T-helper 1 cell treated with Interleukin-12 subunit alpha and Interleukin-12 subunit beta and Interleukin-4 antibody, amounts not matched to agents 30 μg/mL and 1 μg/mL, for 36 hours (primary cell): ENCODE measurements around the gene C16orf74.

ENCODE experiments used
- H3K27ac Mint-ChIP-seq: one replicate; pipeline ENCODE4 v1.8.0; 2021; ENCODE audit warnings: mild to moderate bottlenecking, mixed read lengths
- H3K27me3 Mint-ChIP-seq: one replicate; pipeline ENCODE4 v1.8.0; 2021; ENCODE audit warnings: low read depth, mixed read lengths
- H3K36me3 Mint-ChIP-seq: one replicate; pipeline ENCODE4 v1.8.0; 2021; ENCODE audit warnings: low read depth, mixed read lengths
- H3K4me1 Mint-ChIP-seq: one replicate; pipeline ENCODE4 v1.8.0; 2021; ENCODE audit warnings: low read depth, mixed read lengths
- H3K4me3 Mint-ChIP-seq: one replicate; pipeline ENCODE4 v1.8.0; 2021; ENCODE audit warnings: mild to moderate bottlenecking, moderate library complexity, mixed read lengths
- H3K9me3 Mint-ChIP-seq: one replicate; pipeline ENCODE4 v1.8.0; 2021; ENCODE audit warnings: mixed read lengths

Gene C16orf74

DNA sequence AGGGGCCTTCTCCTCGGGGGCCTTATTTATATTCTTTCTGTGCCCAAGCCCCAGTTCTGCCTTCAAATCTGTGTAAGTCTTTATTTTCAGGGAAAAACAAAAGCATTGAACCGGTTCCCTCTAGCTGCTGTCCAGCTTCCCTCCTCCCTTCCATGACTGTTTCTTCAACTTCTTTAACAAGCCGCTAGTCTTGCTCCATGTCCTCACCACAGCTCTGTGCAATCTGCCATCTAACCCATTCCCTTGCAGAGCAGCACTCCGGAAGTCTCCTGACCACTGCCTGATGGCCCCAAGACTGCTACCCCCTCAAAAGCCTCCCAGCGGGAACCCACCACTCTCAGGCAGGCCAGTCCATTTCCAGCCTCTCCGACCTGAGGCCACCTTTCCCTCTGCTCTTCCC lies 31.6 kb upstream of the C16orf74 start:
- H3K36me3 Mint-ChIP-seq, result peaks cover 25% of the 10 kb centered on the region
- H3K4me3 Mint-ChIP-seq, result no peak overlapping the region
- H3K27ac Mint-ChIP-seq, result no peak overlapping the region
- H3K9me3 Mint-ChIP-seq, result no peaks in the 10 kb centered on the region
- H3K27me3 Mint-ChIP-seq, result no peaks in the 10 kb centered on the region
- H3K4me1 Mint-ChIP-seq, result no peaks in the 10 kb centered on the region

DNA sequence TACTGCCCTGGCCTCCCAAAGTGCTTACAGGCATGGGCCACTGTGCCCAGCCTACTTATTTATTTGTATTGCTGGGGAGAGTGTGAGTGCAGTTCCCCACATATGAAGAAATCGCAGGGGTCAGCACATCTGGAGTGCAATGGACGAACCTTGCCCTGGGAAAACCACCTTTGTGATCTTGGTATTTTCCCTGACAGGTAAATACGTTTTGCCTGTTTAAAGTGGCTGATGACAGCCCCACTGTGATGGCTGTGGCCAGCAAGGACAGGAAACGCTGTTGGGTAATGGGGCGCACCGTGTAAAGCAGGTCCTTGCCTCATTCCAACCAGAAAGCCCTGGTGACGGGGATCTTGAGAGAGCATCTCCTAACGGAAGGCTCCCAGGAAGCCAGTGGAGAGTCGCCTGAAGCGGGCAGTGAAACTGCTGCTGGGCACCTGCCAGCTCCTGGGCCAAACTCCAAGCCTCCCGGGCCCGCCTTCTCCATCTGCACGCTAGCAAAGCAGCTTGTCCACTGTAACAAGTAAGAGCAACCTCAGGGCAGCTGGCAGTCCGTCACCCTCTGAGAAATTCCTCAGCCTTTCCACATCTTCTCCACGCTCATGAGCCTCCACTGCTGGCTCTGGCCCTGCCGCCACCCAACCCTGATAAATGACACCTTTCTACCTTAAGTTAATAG lies 30.9 kb upstream of the C16orf74 start:
- Mint-ChIP-seq H3K9me3 (no peaks in the 10 kb centered on the region), H3K36me3 (peaks cover 25% of the 10 kb centered on the region), H3K27ac (no peak overlapping the region), H3K4me3 (no peak overlapping the region), H3K27me3 (no peaks in the 10 kb centered on the region), H3K4me1 (no peaks in the 10 kb centered on the region)

GRCh38 chr16:85781156-85781555 lies 30.3 kb upstream of the C16orf74 start:
- Mint-ChIP-seq H3K9me3 (no peaks in the 10 kb centered on the region), H3K36me3 (peaks cover 25% of the 10 kb centered on the region), H3K27ac (no peak overlapping the region), H3K27me3 (no peaks in the 10 kb centered on the region), H3K4me3 (no peak overlapping the region), H3K4me1 (no peaks in the 10 kb centered on the region)

DNA sequence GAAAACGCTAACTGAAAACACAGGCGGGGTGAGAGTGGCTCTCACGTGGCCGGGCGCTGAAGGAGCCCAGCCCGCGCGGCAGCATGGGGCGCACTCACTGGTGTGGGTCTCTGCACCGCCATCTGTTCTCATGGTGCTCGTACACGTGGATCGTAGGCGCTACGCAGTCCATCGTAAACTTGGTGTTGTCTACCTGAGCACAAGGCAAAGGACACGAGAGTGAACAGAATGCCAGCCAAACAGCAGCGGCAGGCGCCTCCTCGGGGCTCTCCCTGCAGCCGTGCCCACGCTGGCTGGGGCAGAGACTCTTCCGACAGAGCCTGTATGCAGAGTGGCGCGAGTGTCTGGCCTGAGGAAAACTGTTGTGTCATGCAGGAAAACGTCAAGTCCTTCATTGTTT lies 29.4 kb upstream of the C16orf74 start:
- Mint-ChIP-seq H3K9me3 (no peaks in the 10 kb centered on the region), H3K4me1 (no peaks in the 10 kb centered on the region), H3K36me3 (peaks cover 18% of the 10 kb centered on the region), H3K27me3 (no peaks in the 10 kb centered on the region), H3K4me3 (no peak overlapping the region), H3K27ac (no peak overlapping the region)

- no peaks in the 10 kb centered on the region for H3K27me3 Mint-ChIP-seq
- peaks cover 18% of the 10 kb centered on the region for H3K36me3 Mint-ChIP-seq
- H3K4me3 Mint-ChIP-seq, result no peak overlapping the region
- no peak overlapping the region for H3K27ac Mint-ChIP-seq
- no peaks in the 10 kb centered on the region for H3K4me1 Mint-ChIP-seq
- no peaks in the 10 kb centered on the region for H3K9me3 Mint-ChIP-seq
Measured at GRCh38 chr16:85778873-85779272, 28.0 kb upstream of the C16orf74 start.

GRCh38 chr16:85777583-85778310 lies 26.9 kb upstream of the C16orf74 start:
- H3K4me1 Mint-ChIP-seq, result no peaks in the 10 kb centered on the region
- H3K9me3 Mint-ChIP-seq, result no peaks in the 10 kb centered on the region
- H3K27me3 Mint-ChIP-seq, result no peaks in the 10 kb centered on the region
- no peak overlapping the region for H3K27ac Mint-ChIP-seq
- peaks cover 18% of the 10 kb centered on the region for H3K36me3 Mint-ChIP-seq
- H3K4me3 Mint-ChIP-seq, result no peak overlapping the region

- Mint-ChIP-seq H3K27me3 (no peaks in the 10 kb centered on the region), H3K36me3 (peaks cover 11% of the 10 kb centered on the region), H3K4me3 (no peak overlapping the region), H3K4me1 (no peaks in the 10 kb centered on the region), H3K9me3 (no peaks in the 10 kb centered on the region), H3K27ac (no peak overlapping the region)
Measured at GRCh38 chr16:85774811-85775210, 23.9 kb upstream of the C16orf74 start.

GRCh38 chr16:85774136-85774535 lies 23.2 kb upstream of the C16orf74 start:
- H3K27ac Mint-ChIP-seq, result no peak overlapping the region
- H3K4me1 Mint-ChIP-seq, result no peaks in the 10 kb centered on the region
- H3K9me3 Mint-ChIP-seq, result no peaks in the 10 kb centered on the region
- H3K27me3 Mint-ChIP-seq, result no peaks in the 10 kb centered on the region
- H3K4me3 Mint-ChIP-seq, result no peak overlapping the region
- H3K36me3 Mint-ChIP-seq, result peaks cover 7% of the 10 kb centered on the region

GRCh38 chr16:85773044-85773443 lies 22.1 kb upstream of the C16orf74 start:
- no peaks in the 10 kb centered on the region for H3K27me3 Mint-ChIP-seq
- peaks cover 4% of the 10 kb centered on the region for H3K36me3 Mint-ChIP-seq
- H3K4me3 Mint-ChIP-seq, result no peak overlapping the region
- no peaks in the 10 kb centered on the region for H3K9me3 Mint-ChIP-seq
- H3K27ac Mint-ChIP-seq, result no peak overlapping the region
- no peaks in the 10 kb centered on the region for H3K4me1 Mint-ChIP-seq

GRCh38 chr16:85770741-85771140 lies 19.8 kb upstream of the C16orf74 start:
- Mint-ChIP-seq H3K4me3 (no peak overlapping the region), H3K36me3 (peaks cover 2% of the 10 kb centered on the region), H3K9me3 (no peaks in the 10 kb centered on the region), H3K27ac (no peak overlapping the region), H3K27me3 (no peaks in the 10 kb centered on the region), H3K4me1 (no peaks in the 10 kb centered on the region)

GRCh38 chr16:85768199-85768598 lies 17.3 kb upstream of the C16orf74 start:
- H3K27ac Mint-ChIP-seq, result no peak overlapping the region

DNA sequence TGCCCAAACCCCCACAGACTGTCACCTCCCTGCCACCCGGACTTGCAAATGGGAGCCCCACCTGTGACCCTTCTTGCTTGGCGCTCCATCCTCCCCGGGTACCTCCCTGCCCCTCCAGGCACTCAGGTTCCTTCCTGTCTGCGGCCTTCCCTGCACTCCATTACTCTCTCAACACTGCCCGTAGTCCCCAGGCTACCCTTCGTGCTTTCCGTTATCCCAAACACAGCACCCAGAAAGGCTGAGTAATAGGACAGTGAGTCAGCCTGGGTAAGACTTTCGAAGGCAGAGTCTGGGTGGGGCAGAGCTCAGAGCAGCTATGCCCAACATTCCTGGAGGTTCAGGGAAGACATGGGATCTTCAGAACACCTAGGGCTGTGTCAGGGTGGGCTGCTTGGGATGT lies 16.6 kb upstream of the C16orf74 start:
- H3K4me1 Mint-ChIP-seq, result no peaks in the 10 kb centered on the region
- peaks cover 2% of the 10 kb centered on the region for H3K36me3 Mint-ChIP-seq
- H3K27ac Mint-ChIP-seq, result no peak overlapping the region
- no peak overlapping the region for H3K4me3 Mint-ChIP-seq
- H3K9me3 Mint-ChIP-seq, result no peaks in the 10 kb centered on the region
- H3K27me3 Mint-ChIP-seq, result no peaks in the 10 kb centered on the region

More at GRCh38 chr16:85768199-85768598, 17.3 kb upstream of the C16orf74 start:
- no peaks in the 10 kb centered on the region for H3K4me1 Mint-ChIP-seq
- no peak overlapping the region for H3K4me3 Mint-ChIP-seq
- no peaks in the 10 kb centered on the region for H3K27me3 Mint-ChIP-seq
- peaks cover 2% of the 10 kb centered on the region for H3K36me3 Mint-ChIP-seq
- no peaks in the 10 kb centered on the region for H3K9me3 Mint-ChIP-seq

GRCh38 chr16:85765767-85766166 lies 14.9 kb upstream of the C16orf74 start:
- Mint-ChIP-seq H3K4me1 (no peaks in the 10 kb centered on the region), H3K36me3 (peaks cover 1% of the 10 kb centered on the region), H3K27me3 (no peaks in the 10 kb centered on the region), H3K4me3 (no peak overlapping the region), H3K27ac (no peak overlapping the region), H3K9me3 (no peaks in the 10 kb centered on the region)

DNA sequence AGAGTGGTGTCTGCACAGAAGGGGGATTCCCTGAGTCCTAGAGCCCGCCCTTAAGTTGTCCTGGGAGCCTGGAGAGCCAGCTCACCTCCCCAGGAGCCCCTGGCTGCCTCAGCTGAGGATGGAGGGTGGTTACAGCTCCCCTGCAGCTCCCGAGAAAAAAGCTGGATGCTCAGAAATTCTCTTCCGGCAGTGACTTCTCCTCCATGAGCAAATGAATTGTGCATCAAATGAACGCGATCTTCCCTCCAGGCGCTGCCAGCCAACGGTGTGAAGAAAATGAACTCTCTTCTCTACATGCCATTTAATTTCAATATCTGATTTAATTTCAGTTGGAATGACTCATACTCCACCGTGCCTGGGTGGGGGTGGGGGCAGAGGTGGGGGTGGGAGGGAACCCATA lies 14.3 kb upstream of the C16orf74 start:
- no peak overlapping the region for H3K27ac Mint-ChIP-seq
- no peaks in the 10 kb centered on the region for H3K36me3 Mint-ChIP-seq
- H3K4me1 Mint-ChIP-seq, result no peaks in the 10 kb centered on the region

DNA sequence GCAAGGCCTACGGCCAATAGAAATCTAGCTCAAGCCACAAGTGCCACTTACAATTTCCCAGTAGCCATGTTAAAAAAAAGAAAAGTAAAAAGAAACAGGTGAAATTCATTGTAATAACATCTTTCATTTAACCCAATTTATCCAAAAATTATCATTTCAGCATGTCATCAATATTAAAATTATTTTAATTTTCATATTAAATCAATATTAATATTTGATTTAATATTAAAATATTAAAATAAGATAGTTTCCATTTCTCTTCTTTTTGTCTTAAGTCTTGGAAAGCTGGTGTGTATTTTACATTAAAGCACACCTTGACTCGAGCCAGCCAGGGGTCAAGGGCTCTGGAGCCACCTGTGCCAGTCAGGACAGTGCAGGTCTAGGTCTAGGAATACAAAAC lies 12.7 kb upstream of the C16orf74 start:
- peaks cover 2% of the 10 kb centered on the region for H3K4me1 Mint-ChIP-seq
- no peaks in the 10 kb centered on the region for H3K36me3 Mint-ChIP-seq
- no peak overlapping the region for H3K4me3 Mint-ChIP-seq
- H3K27ac Mint-ChIP-seq, result no peak overlapping the region
- peaks cover 17% of the 10 kb centered on the region for H3K27me3 Mint-ChIP-seq
- H3K9me3 Mint-ChIP-seq, result no peaks in the 10 kb centered on the region

More for the DNA sequence above, 14.3 kb upstream of the C16orf74 start:
- no peaks in the 10 kb centered on the region for H3K9me3 Mint-ChIP-seq
- no peak overlapping the region for H3K4me3 Mint-ChIP-seq
- peaks cover 1% of the 10 kb centered on the region for H3K27me3 Mint-ChIP-seq
